ENCODE results near the gene FLAD1. TPM values are rescaled to one million over a fixed set of nuclear protein-coding genes. Genes with fewer than 3 reads are reported as not detected.

Gene FLAD1
- total RNA-seq, 2 experiments from 2014 or later = 48.2 to 63.7 TPM

GRCh38 chr1:155000411-155000725, 17.2 kb downstream of the FLAD1 start:
- H3K27me3 Mint-ChIP-seq = no peaks in the 10 kb centered on the region
- H3K9me3 Mint-ChIP-seq (ENCODE audit: low read depth) = no peaks in the 10 kb centered on the region
- no peak for DNase-seq
- ATAC-seq = no peak
- H3K4me1 Mint-ChIP-seq = peaks cover 42% of the 10 kb centered on the region
- peak overlapping the region; percentile 97 for H3K27ac Mint-ChIP-seq
- H3K4me3 Mint-ChIP-seq = peak overlapping the region; percentile 98
- peaks cover 3% of the 10 kb centered on the region for H3K36me3 Mint-ChIP-seq
- CTCF ChIA-PET = interaction anchor here (0.8 to 13.5 kb wide), 19 partner anchors 8 to 441 kb away, joined by 3 to 212 read pairs (median 9); partner anchors contain the start of genes CKS1B, FLAD1, PBXIP1 and PMVK

GRCh38 chr1:155000726-155001424, 17.7 kb downstream of the FLAD1 start:
- Mint-ChIP-seq H3K9me3 (ENCODE audit: low read depth) (no peaks in the 10 kb centered on the region), H3K4me3 (peak overlapping the region; percentile 98), H3K36me3 (peaks cover 3% of the 10 kb centered on the region), H3K27me3 (no peaks in the 10 kb centered on the region), H3K27ac (peak overlapping the region; percentile 97), H3K4me1 (peaks cover 47% of the 10 kb centered on the region)
- CTCF ChIA-PET = interaction anchor here (0.8 to 13.5 kb wide), 16 partner anchors 14 to 85 kb away, joined by 3 to 212 read pairs (median 8); partner anchors contain the start of genes ADAM15, CKS1B, EFNA4 and FLAD1
- peak; percentile 67 for ATAC-seq
- DNase-seq = peak; percentile 91

GRCh38 chr1:155001425-155001674, 18.2 kb downstream of the FLAD1 start:
- peaks cover 3% of the 10 kb centered on the region for H3K36me3 Mint-ChIP-seq
- CTCF ChIA-PET = interaction anchor here (0.6 to 13.5 kb wide), 9 partner anchors 14 to 85 kb away, joined by 3 to 212 read pairs (median 4); partner anchors contain the start of genes ADAM15, EFNA4, FLAD1 and PMVK
- peak overlapping the region; percentile 97 for H3K27ac Mint-ChIP-seq
- ATAC-seq (no peak), DNase-seq (no peak)
- H3K9me3 Mint-ChIP-seq (ENCODE audit: low read depth) = no peaks in the 10 kb centered on the region
- no peaks in the 10 kb centered on the region for H3K27me3 Mint-ChIP-seq
- H3K4me1 Mint-ChIP-seq = peaks cover 52% of the 10 kb centered on the region
- H3K4me3 Mint-ChIP-seq = peak overlapping the region; percentile 98

- Mint-ChIP-seq H3K9me3 (ENCODE audit: low read depth) (no peaks in the 10 kb centered on the region), H3K4me1 (peaks cover 57% of the 10 kb centered on the region), H3K4me3 (peak overlapping the region; percentile 98), H3K27me3 (no peaks in the 10 kb centered on the region), H3K36me3 (peaks cover 3% of the 10 kb centered on the region), H3K27ac (peak overlapping the region; percentile 97)
- DNase-seq (peak; percentile 100), ATAC-seq (peak; percentile 77)
- CTCF ChIA-PET = interaction anchor here (0.6 to 13.5 kb wide), 9 partner anchors 13 to 84 kb away, joined by 3 to 212 read pairs (median 4); partner anchors contain the start of genes ADAM15, EFNA4, FLAD1 and PMVK
Measured at GRCh38 chr1:155001675-155002463, 18.7 kb downstream of the FLAD1 start.

GRCh38 chr1:155002464-155003226, 19.5 kb downstream of the FLAD1 start, which contains the start of gene ZBTB7B:
Gene ZBTB7B, plus strand, starts transcription at chr1:155002802. Its CDS starts 11,859 bp downstream, at chr1:155014661.
- H3K27ac Mint-ChIP-seq = peak within 1 kb of the TSS; percentile 97
- DNase-seq = no peak
- peaks cover 58% of the 10 kb centered on the region for H3K4me1 Mint-ChIP-seq
- H3K4me3 Mint-ChIP-seq = peak within 1 kb of the TSS; percentile 98
- H3K27me3 Mint-ChIP-seq = no peaks in the 10 kb centered on the region
- CTCF ChIA-PET = interaction anchor here (2.3 to 13.5 kb wide), 3 partner anchors 12 to 82 kb away, joined by 9 to 212 read pairs (median 11); partner anchors contain the start of gene FLAD1
- ATAC-seq = peak; percentile 1
- H3K36me3 Mint-ChIP-seq = peaks cover 3% of the 10 kb centered on the region
- no peaks in the 10 kb centered on the region for H3K9me3 Mint-ChIP-seq (ENCODE audit: low read depth)

GRCh38 chr1:155003227-155003765, 20.2 kb downstream of the FLAD1 start:
- DNase-seq (no peak), ATAC-seq (no peak)
- Mint-ChIP-seq H3K36me3 (peaks cover 3% of the 10 kb centered on the region), H3K27me3 (no peaks in the 10 kb centered on the region), H3K9me3 (ENCODE audit: low read depth) (no peaks in the 10 kb centered on the region), H3K4me1 (peaks cover 54% of the 10 kb centered on the region), H3K27ac (peak overlapping the region; percentile 93), H3K4me3 (peak overlapping the region; percentile 98)
- CTCF ChIA-PET = interaction anchor here (0.9 to 13.5 kb wide), 4 partner anchors 12 to 81 kb away, joined by 3 to 212 read pairs (median 10); partner anchors contain the start of gene FLAD1

GRCh38 chr1:155003766-155004351, 20.7 kb downstream of the FLAD1 start:
- Mint-ChIP-seq H3K27me3 (no peaks in the 10 kb centered on the region), H3K27ac (peak overlapping the region; percentile 93), H3K4me3 (peak overlapping the region; percentile 98), H3K36me3 (peaks cover 3% of the 10 kb centered on the region), H3K4me1 (peaks cover 51% of the 10 kb centered on the region), H3K9me3 (ENCODE audit: low read depth) (no peaks in the 10 kb centered on the region)
- ATAC-seq (no peak), DNase-seq (peak; percentile 66)
- CTCF ChIA-PET = interaction anchor here (0.8 to 13.5 kb wide), 6 partner anchors 11 to 60 kb away, joined by 3 to 212 read pairs (median 3); partner anchors contain the start of genes ADAM15, CKS1B and FLAD1

- Mint-ChIP-seq H3K27ac (peak overlapping the region; percentile 84), H3K4me3 (peak overlapping the region; percentile 98), H3K4me1 (peaks cover 52% of the 10 kb centered on the region), H3K36me3 (peaks cover 4% of the 10 kb centered on the region), H3K9me3 (ENCODE audit: low read depth) (no peaks in the 10 kb centered on the region), H3K27me3 (no peaks in the 10 kb centered on the region)
- ATAC-seq (no peak), DNase-seq (no peak)
- CTCF ChIA-PET = interaction anchor here (0.8 to 13.5 kb wide), 6 partner anchors 11 to 61 kb away, joined by 3 to 212 read pairs (median 3); partner anchors contain the start of genes ADAM15, CKS1B and FLAD1
Measured at GRCh38 chr1:155004352-155005075, 21.4 kb downstream of the FLAD1 start.

- CTCF ChIA-PET = interaction anchor here (1.1 to 18.7 kb wide), 7 partner anchors 10 to 80 kb away, joined by 3 to 328 read pairs (median 9); partner anchors contain the start of genes ADAM15, EFNA4 and FLAD1
- ATAC-seq = no peak
- H3K4me1 Mint-ChIP-seq = peaks cover 52% of the 10 kb centered on the region
- H3K27me3 Mint-ChIP-seq = no peaks in the 10 kb centered on the region
- H3K27ac Mint-ChIP-seq = peak overlapping the region; percentile 95
- H3K9me3 Mint-ChIP-seq (ENCODE audit: low read depth) = no peaks in the 10 kb centered on the region
- peak overlapping the region; percentile 32 for H3K4me3 Mint-ChIP-seq
- peaks cover 7% of the 10 kb centered on the region for H3K36me3 Mint-ChIP-seq
- DNase-seq = no peak
Measured at GRCh38 chr1:155005076-155006011, 22.2 kb downstream of the FLAD1 start.

GRCh38 chr1:155006601-155007101, 23.5 kb downstream of the FLAD1 start:
- Mint-ChIP-seq H3K27ac (peak overlapping the region; percentile 95), H3K4me1 (peaks cover 62% of the 10 kb centered on the region), H3K36me3 (peaks cover 11% of the 10 kb centered on the region)

More at GRCh38 chr1:155006601-155007101, 23.5 kb downstream of the FLAD1 start:
- Mint-ChIP-seq H3K9me3 (ENCODE audit: low read depth) (no peaks in the 10 kb centered on the region), H3K27me3 (no peaks in the 10 kb centered on the region), H3K4me3 (peak overlapping the region; percentile 54)
- DNase-seq (peak; percentile 65), ATAC-seq (peak; percentile 41)
- CTCF ChIA-PET = interaction anchor here (0.7 to 18.7 kb wide), 5 partner anchors 12 to 79 kb away, joined by 3 to 328 read pairs (median 4); partner anchors contain the start of genes ADAM15, EFNA4 and PMVK

Data from activated CD8-positive, alpha-beta memory T cell treated with anti-CD3 and anti-CD28 coated beads, Interleukin-2, amount 10 ng/mL, durations not matched to agents 7 days and 5 days (primary cell).